GM18520 (cell line): ENCODE results near the gene ARID3B.
"Not testable (repeated sequence)": the region's sequence is repeated elsewhere in the genome, so short reads cannot be mapped to it uniquely, and the experiment has no call there.

Experiments used
- ATAC-seq: cut with Tn5 transposase; IDR thresholded peaks from one replicate; pipeline ENCODE4 v1.9.1; 2021; ENCODE audit not compliant: unreplicated experiment

ARID3B gene

GRCh38 chr15:74540761-74541493 lies at the start of gene ARID3B:
Gene ARID3B (plus strand): TSS chr15:74541220. CDS start chr15:74543937, 2,717 bp downstream.
- ATAC-seq, result peak; percentile 76

GRCh38 chr15:74496648-74497047 lies 44.4 kb upstream of the ARID3B start:
- no peak for ATAC-seq

GRCh38 chr15:74497584-74497983 lies 43.4 kb upstream of the ARID3B start:
- no peak for ATAC-seq

- no peak for ATAC-seq
Measured at GRCh38 chr15:74499366-74499765, 41.7 kb upstream of the ARID3B start.

- ATAC-seq, result no peak
Measured at GRCh38 chr15:74500401-74500800, 40.6 kb upstream of the ARID3B start.

GRCh38 chr15:74502301-74502700 lies 38.7 kb upstream of the ARID3B start:
- no peak for ATAC-seq

GRCh38 chr15:74504418-74504817 lies 36.6 kb upstream of the ARID3B start:
- ATAC-seq, result no peak

- no peak for ATAC-seq
Measured at GRCh38 chr15:74504836-74505235, 36.2 kb upstream of the ARID3B start.

- ATAC-seq, result no peak
Measured at GRCh38 chr15:74505837-74506514, 35.0 kb upstream of the ARID3B start.

GRCh38 chr15:74506515-74506840 lies 34.5 kb upstream of the ARID3B start:
- no peak for ATAC-seq

- peak; percentile 17 for ATAC-seq
Measured at GRCh38 chr15:74511583-74511982, 29.4 kb upstream of the ARID3B start.

- ATAC-seq, result not testable (repeated sequence)
Measured at GRCh38 chr15:74514059-74514458, 27.0 kb upstream of the ARID3B start.

GRCh38 chr15:74517096-74517495 lies 23.9 kb upstream of the ARID3B start:
- no peak for ATAC-seq

GRCh38 chr15:74519311-74519710 lies 21.7 kb upstream of the ARID3B start:
- no peak for ATAC-seq

GRCh38 chr15:74520407-74520806 lies 20.6 kb upstream of the ARID3B start:
- ATAC-seq, result no peak

GRCh38 chr15:74523982-74524381 lies 17.0 kb upstream of the ARID3B start:
- ATAC-seq, result no peak

- ATAC-seq, result no peak
Measured at GRCh38 chr15:74525309-74525708, 15.7 kb upstream of the ARID3B start.

GRCh38 chr15:74525945-74526344 lies 15.1 kb upstream of the ARID3B start:
- ATAC-seq, result no peak

- no peak for ATAC-seq
Measured at GRCh38 chr15:74528876-74529275, 12.1 kb upstream of the ARID3B start.

GRCh38 chr15:74529921-74530320 lies 11.1 kb upstream of the ARID3B start:
- ATAC-seq, result no peak

- ATAC-seq, result no peak
Measured at GRCh38 chr15:74530771-74531143, 10.3 kb upstream of the ARID3B start.

GRCh38 chr15:74531144-74531811 lies 9.7 kb upstream of the ARID3B start:
- no peak for ATAC-seq
